Measurements from ENCODE around the gene OGN.

OGN gene

GRCh38 chr9:92353051-92353450, 51.3 kb downstream of the OGN start:
- no peak overlapping the region for H3K4me3 ChIP-seq (ENCODE audit: low read depth, low read length)
- no peak for TF ChIP-seq CTCF (IDR thresholded peaks at IDR 0.05; ENCODE audit: insufficient read depth, low read depth, low read length, missing control alignments)
- no peak for DNase-seq (ENCODE audit: low read depth)

GRCh38 chr9:92350740-92351133, 53.6 kb downstream of the OGN start:
- no peak overlapping the region for H3K4me3 ChIP-seq (ENCODE audit: low read depth, low read length)
- no peak for TF ChIP-seq CTCF (IDR thresholded peaks at IDR 0.05; ENCODE audit: insufficient read depth, low read depth, low read length, missing control alignments)
- no peak for DNase-seq (ENCODE audit: low read depth)

- no peak for TF ChIP-seq CTCF (IDR thresholded peaks at IDR 0.05; ENCODE audit: insufficient read depth, low read depth, low read length, missing control alignments)
- no peak for DNase-seq (ENCODE audit: low read depth)
- H3K4me3 ChIP-seq (ENCODE audit: low read depth, low read length), result no peak overlapping the region
Measured at GRCh38 chr9:92349771-92350739, 54.3 kb downstream of the OGN start.

- TF ChIP-seq CTCF (IDR thresholded peaks at IDR 0.05; ENCODE audit: insufficient read depth, low read depth, low read length, missing control alignments), result no peak
- DNase-seq (ENCODE audit: low read depth), result no peak
- H3K4me3 ChIP-seq (ENCODE audit: low read depth, low read length), result no peak overlapping the region
Measured at GRCh38 chr9:92345582-92345981, 58.8 kb downstream of the OGN start.

- DNase-seq (ENCODE audit: low read depth), result no peak
Measured at GRCh38 chr9:92342825-92343488, 61.4 kb downstream of the OGN start.

GRCh38 chr9:92341578-92341977, 62.8 kb downstream of the OGN start:
- no peak overlapping the region for H3K4me3 ChIP-seq (ENCODE audit: low read depth, low read length)
- DNase-seq (ENCODE audit: low read depth), result no peak
- no peak for TF ChIP-seq CTCF (IDR thresholded peaks at IDR 0.05; ENCODE audit: insufficient read depth, low read depth, low read length, missing control alignments)

More at GRCh38 chr9:92342825-92343488, 61.4 kb downstream of the OGN start:
- no peak for TF ChIP-seq CTCF (IDR thresholded peaks at IDR 0.05; ENCODE audit: insufficient read depth, low read depth, low read length, missing control alignments)
- no peak overlapping the region for H3K4me3 ChIP-seq (ENCODE audit: low read depth, low read length)
